Right kidney (tissue), 1 donor: Measurements from ENCODE around the gene GATA6.
A peak's percentile ranks its signal among the peaks of the same experiment; 100 is the strongest.
"Not testable (repeated sequence)": the region's sequence is repeated elsewhere in the genome, so short reads cannot be mapped to it uniquely, and the experiment has no call there.

ENCODE experiments used
- DNase-seq: peaks from one replicate; pipeline ENCODE4 v3.0.0-alpha.2; 2016

GATA6 gene

GRCh38 chr18:22182884-22183697 is 13.7 kb downstream of the GATA6 start:
- DNase-seq = no peak

- no peak for DNase-seq
Measured at GRCh38 chr18:22183698-22184170, 14.3 kb downstream of the GATA6 start.

- not testable (repeated sequence) for DNase-seq
Measured at GRCh38 chr18:22184573-22184972, 15.2 kb downstream of the GATA6 start.

GRCh38 chr18:22185273-22185672 is 15.9 kb downstream of the GATA6 start:
- no peak for DNase-seq

GRCh38 chr18:22185771-22186386 is 16.5 kb downstream of the GATA6 start:
- DNase-seq = no peak

GRCh38 chr18:22186484-22186971 is 17.1 kb downstream of the GATA6 start:
- no peak for DNase-seq

GRCh38 chr18:22188559-22189267 is 19.3 kb downstream of the GATA6 start:
- peak; percentile 23 for DNase-seq

- no peak for DNase-seq
Measured at GRCh38 chr18:22189449-22190166, 20.2 kb downstream of the GATA6 start.

- DNase-seq = no peak
Measured at GRCh38 chr18:22191346-22191695, 21.9 kb downstream of the GATA6 start.

- DNase-seq = peak; percentile 40
Measured at GRCh38 chr18:22191923-22192322, 22.5 kb downstream of the GATA6 start.

GRCh38 chr18:22193466-22193865 is 24.1 kb downstream of the GATA6 start:
- DNase-seq = peak; percentile 26

- peak; percentile 37 for DNase-seq
Measured at GRCh38 chr18:22194151-22194598, 24.8 kb downstream of the GATA6 start.

- DNase-seq = no peak
Measured at GRCh38 chr18:22195052-22195451, 25.7 kb downstream of the GATA6 start.

- DNase-seq = not testable (repeated sequence)
Measured at GRCh38 chr18:22196943-22197342, 27.6 kb downstream of the GATA6 start.

- no peak for DNase-seq
Measured at GRCh38 chr18:22197668-22198067, 28.3 kb downstream of the GATA6 start.

GRCh38 chr18:22198163-22198562 is 28.8 kb downstream of the GATA6 start:
- no peak for DNase-seq

- DNase-seq = no peak
Measured at GRCh38 chr18:22199005-22199404, 29.6 kb downstream of the GATA6 start.

GRCh38 chr18:22200611-22201225 is 31.3 kb downstream of the GATA6 start:
- no peak for DNase-seq

- DNase-seq = no peak
Measured at GRCh38 chr18:22203035-22203434, 33.6 kb downstream of the GATA6 start.

GRCh38 chr18:22203536-22204213 is 34.3 kb downstream of the GATA6 start:
- DNase-seq = peak; percentile 20

- DNase-seq = no peak
Measured at GRCh38 chr18:22204214-22204536, 34.8 kb downstream of the GATA6 start.
